HG03135 (cell line): ENCODE data around the gene RBFOX2.
"Not testable (repeated sequence)": the region's sequence is repeated elsewhere in the genome, so short reads cannot be mapped to it uniquely, and the experiment has no call there.

Experiments used
- ATAC-seq: cut with Tn5 transposase; IDR thresholded peaks from one replicate; pipeline ENCODE4 v1.9.1; 2021; ENCODE audit warnings: mild to moderate bottlenecking, moderate library complexity; ENCODE audit not compliant: unreplicated experiment

RBFOX2 gene

DNA sequence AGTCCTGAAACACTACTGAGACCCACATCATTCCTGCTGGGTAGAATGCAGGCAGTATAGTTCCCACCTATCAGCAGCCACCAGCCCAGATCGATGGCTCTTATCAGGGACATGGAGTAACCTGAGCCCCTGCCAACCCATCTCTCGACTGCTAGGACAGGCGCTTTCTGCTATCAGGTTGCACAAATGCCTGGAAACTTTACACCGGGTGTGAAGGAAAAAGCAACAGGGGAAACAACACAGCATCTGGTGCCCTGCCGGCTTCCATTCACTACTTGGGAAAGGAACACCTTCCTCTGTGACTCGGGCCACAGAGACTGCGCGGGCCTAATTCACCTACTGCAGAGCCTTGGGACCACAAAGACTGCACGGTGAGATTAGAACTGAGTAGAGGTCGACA is 18.5 kb downstream of the RBFOX2 start:
- ATAC-seq = no peak

DNA sequence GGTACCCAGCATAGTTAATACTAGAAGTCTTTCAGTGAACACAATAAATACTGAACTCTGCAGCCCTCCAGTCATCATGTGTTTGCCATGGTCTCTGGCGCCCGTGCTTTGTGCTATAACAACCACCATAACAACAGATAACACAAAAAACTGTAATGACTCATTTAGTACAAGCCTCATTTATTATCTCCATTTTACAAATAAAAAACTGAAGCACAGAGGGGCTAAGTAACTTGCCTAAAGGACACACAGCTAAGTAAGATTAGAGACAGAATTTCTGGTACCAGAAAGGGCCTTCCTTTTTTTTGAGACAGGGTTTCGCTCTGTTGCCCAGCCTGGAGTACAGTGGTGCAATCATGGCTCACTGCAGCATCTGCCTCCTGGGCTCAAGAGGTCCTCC is 19.5 kb downstream of the RBFOX2 start:
- ATAC-seq = no peak

DNA sequence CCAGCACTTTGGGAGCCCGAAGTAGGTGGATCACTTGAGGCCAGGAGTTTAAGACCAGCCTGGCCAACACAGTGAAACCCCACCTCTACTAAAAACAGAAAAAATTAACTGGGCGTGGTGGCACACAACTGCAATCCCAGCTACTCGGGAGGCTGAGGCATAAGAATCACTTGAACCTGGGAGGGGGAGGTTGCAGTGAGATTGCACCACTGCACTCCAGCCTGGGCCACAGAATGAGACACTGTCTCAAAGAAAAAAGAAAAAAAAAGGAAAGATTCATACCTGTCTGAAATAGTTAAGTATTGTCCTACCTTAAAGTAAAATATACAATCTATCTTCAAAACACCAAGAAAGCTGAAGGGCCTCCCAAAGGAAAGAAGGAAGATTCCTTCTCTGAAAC is 20.1 kb downstream of the RBFOX2 start:
- no peak for ATAC-seq

- no peak for ATAC-seq
Observed at GRCh38 chr22:36008131-36008530, 20.5 kb downstream of the RBFOX2 start.

- no peak for ATAC-seq
Observed at GRCh38 chr22:36003972-36004674, 24.5 kb downstream of the RBFOX2 start.

GRCh38 chr22:36002718-36003260 is 25.8 kb downstream of the RBFOX2 start:
- ATAC-seq = no peak

- ATAC-seq = no peak
Observed at GRCh38 chr22:36002084-36002483, 26.5 kb downstream of the RBFOX2 start.

DNA sequence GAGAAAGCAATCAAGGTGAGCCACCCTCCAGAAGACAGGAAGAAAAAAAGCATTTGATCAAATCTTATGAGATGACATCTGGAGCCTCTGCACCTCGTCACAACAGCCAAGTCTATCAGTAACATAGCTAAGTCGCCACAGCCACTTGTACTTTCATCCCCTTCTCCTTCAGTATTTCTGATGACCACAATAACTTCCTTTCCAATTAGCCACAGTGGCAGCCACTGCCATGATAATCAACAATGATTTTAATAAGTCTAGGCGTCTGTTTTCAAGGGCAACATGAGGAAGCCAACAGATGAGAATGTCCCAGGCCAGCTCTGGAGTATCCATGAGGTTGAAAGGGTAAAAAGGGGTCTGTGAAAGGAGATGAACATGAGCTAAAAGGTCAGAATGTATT is 29.9 kb downstream of the RBFOX2 start:
- no peak for ATAC-seq

DNA sequence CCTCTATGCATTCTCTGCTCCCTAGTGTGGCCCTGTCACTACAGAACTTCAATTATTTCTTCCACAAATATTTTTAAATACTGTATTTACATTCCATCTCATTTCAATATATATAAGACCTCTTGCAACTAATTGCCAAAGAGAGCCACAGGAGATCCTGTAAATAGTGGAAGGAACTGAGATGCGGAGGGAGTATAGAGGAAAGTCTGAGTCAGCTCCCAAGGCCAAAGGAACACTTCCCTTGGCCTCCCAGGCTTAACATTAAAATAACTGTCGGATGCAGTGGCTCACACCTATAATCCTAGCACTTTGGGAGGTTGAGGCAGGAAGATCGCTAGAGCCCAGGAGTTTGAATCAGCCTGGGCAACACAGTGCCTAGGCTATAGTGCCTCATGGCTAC is 31.2 kb downstream of the RBFOX2 start:
- ATAC-seq = no peak

DNA sequence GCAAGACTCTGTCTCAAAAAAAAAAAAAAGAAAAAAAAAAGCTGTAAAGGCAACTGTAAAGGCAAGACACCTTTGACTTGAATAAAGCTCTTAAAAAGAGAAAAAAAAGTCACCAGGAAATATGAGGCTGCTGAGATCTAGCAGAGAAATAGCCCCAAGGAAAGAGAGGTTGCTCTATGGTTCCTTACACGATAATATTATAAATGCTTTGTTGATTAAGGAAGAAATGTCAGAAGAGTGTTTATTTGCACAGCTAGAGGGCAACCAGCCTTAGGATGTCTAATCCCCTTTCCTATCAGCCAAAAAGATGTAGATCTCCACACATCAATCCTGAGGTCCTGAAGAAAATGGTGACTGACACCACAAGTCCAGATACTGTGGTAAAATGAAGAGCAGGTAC is 32.0 kb downstream of the RBFOX2 start:
- no peak for ATAC-seq

DNA sequence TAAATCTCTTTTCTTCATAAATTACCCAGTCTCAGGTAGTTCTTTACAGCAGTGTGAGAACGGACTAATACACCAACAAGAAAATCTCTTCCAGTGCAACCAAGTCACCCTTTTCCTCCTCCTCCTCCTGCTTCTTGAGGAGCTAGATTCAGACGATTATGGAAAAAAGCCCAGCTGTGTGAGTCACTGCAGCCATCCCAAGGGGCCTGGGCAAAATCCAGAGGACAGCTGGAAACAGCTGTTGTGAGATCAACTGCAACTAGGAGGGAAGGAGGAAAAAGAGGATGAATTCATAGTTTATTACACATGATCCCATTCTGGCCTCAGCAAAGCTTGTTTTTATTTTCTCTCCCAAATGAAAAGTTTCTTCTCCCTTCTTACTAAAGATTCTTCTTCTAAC is 32.9 kb downstream of the RBFOX2 start:
- no peak for ATAC-seq

DNA sequence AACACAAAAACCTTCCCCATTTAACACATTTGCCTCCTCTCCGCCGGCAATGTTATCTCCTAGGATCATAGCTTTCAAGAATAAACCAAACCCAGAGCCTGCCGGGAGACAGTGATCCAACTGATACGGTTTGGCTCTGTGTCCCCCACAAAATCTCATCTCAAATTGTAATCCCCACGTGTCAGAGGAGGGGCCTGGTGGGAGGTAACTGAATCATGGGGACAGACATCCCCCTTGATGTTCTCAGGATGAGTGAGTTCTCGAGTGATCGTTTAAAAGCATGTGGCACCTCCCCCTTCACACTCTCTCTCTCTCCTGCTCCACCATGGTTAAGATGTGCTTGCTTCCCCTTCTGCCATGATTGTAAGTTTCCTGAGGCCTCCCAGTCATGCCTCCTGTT is 33.3 kb downstream of the RBFOX2 start:
- no peak for ATAC-seq

- not testable (repeated sequence) for ATAC-seq
Observed at GRCh38 chr22:35993727-35994126, 34.9 kb downstream of the RBFOX2 start.

- no peak for ATAC-seq
Observed at GRCh38 chr22:35993048-35993714, 35.4 kb downstream of the RBFOX2 start.

GRCh38 chr22:35991168-35991567 is 37.5 kb downstream of the RBFOX2 start:
- no peak for ATAC-seq

DNA sequence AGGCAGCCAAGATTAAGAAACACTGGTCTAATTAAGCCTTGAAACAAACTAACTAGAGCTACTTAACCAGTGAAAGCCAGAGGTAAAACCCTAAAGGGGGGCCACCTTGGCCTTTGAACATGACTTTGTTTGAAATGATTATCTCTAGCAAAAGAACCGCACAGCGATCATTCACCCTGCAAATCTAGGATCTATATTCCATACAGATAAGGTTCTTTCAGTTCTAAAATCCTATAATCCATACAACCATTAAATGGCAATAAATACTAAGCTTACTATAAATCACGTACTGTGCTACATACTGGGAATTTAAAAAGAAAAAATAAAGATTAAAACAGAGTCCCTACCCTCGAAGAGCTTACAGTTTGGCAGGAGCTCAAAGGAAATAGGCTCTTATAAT is 40.6 kb downstream of the RBFOX2 start:
- ATAC-seq = no peak

GRCh38 chr22:35987487-35987886 is 41.1 kb downstream of the RBFOX2 start:
- no peak for ATAC-seq

DNA sequence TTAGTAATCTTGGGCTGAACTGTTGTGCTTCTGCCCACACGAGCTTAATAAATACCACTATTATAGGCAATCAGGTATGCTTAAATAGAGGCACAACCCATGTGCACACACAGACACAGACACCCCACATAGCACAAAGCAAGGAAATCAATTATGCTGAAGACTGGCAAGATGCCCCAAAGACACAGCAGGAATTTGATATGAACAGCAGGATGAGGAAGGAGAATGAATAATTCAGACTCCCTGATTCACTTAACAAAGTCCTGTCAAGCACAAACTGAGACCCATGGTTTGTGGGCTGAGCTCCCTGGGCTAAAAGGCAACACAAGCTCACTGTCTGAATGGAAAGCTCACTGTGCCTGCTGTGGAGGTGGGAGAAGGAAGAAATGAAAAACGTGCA is 42.5 kb downstream of the RBFOX2 start:
- no peak for ATAC-seq

DNA sequence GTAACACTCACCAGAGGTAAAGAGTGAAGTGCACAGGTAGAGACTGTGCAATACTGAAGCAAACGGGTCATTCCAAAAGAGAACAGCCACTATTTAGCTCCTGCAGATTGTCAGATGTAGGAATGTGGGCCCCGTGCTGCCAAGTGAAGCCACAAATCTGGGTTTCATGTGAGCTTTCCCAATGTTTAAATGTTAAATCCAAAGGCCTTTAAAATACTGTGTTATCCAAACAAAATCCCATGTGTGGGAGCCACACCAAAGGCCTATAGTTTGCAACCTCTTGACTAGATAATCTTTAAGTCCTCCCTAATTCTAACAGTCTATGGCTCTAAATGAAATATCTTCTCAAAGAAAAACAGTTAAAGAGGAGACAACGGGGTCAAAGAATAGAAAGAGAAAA is 43.3 kb downstream of the RBFOX2 start:
- ATAC-seq = no peak

DNA sequence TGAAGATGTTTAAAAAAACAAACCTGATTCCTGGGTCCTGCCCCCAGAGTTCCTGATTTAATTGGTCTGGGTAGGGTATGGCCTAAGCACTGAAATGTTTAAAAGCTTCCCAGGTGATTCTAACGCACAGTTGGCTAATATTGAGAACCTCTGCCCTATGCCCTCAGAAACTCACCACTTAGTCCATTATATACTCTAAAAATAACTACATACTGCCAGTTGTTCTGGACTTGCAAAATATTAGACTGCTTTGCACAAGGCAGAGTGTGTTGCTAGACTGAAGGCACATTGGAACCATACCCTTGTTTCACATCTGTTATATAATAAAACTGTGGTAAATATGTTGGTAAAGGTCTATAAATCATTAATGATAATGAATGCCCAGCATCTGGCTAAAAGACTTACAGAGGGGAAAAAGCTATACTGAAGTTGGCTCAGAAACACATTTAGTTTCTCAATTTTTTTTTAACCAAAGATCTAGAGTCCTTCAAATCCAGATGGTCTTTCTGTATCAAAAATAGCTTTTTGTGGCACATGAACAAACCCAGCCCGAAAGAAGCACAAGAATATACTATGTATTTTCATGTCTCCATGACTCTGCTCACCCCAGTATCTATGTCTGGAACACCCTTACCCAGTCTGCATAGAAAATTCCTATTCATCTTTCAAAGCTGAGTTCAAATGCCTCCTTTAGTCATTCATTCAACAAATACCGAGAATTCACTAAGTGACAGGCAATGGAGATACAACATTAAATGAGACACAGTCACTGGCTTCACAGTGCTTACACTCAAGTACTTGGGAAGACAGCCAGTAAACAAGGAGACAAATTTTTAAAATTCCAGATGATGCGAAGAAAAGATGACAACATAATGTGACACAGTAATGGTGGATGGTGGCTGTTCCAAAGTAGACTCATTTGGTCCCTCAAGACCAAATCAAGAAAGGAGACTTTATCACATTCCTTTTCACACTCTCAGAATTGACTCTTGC is 44.1 kb downstream of the RBFOX2 start:
- ATAC-seq = no peak

GRCh38 chr22:35981900-35982299 is 46.7 kb downstream of the RBFOX2 start:
- ATAC-seq = no peak
